Cardiac septum (tissue), 1 donor: ENCODE results near the gene TALDO1. TPM values are rescaled to one million over a fixed set of nuclear protein-coding genes. Genes with fewer than 3 reads are reported as not detected.

ENCODE experiments used
- DNase-seq: peaks from one replicate; pipeline ENCODE4 v3.0.0-alpha.2; 2020; ENCODE audit warnings: low spot score
- intact Hi-C: fragments of 100-400 bp; cut with DNase I; formaldehyde crosslinking; loops from one replicate; pipeline ENCODE4 v1.14.0; 2022
- long read RNA-seq: library from polyadenylated mRNA; unstranded; transcript quantifications from one replicate; pipeline ENCODE4 v2.0.0, GENCODE V29; 2021
- total RNA-seq: library from RNA; stranded (reverse); fragmentation: NEBNext Ultra II Directional; extraction: Animal tissue kit (Norgen Biotek cat#: 25700); gene quantifications from one replicate; pipeline ENCODE4 v1.2.1, GENCODE V29; 2021
- donor health status: DM: no; HTN: no; CAD: no.

Gene TALDO1
- 92.4 TPM for total RNA-seq
- long read RNA-seq, transcript TALDO1-201 (8 exons, 1,346 nt): major isoform, 111 of 124 reads
- long read RNA-seq, partial matches to known transcripts: 10 of 124 reads
- long read RNA-seq, other reads (novel, unspliced or antisense): 2 of 124 reads

GRCh38 chr11:747158-748006, at the start of gene TALDO1:
Gene TALDO1, plus strand, starts transcription at chr11:747464. Its CDS starts 18 bp downstream, at chr11:747482.
- intact Hi-C loops: loop anchor here (1.0 kb wide), 1 partner anchor 52 kb away; the partner anchor contains the start of genes DEAF1 and TMEM80
- DNase-seq: peak; percentile 97

- intact Hi-C loops: no loop called here
- no peak for DNase-seq
Measured at GRCh38 chr11:697811-698311, 49.4 kb upstream of the TALDO1 start.

GRCh38 chr11:698493-699115, 48.7 kb upstream of the TALDO1 start:
- intact Hi-C loops: no loop called here
- no peak for DNase-seq

GRCh38 chr11:699116-699508, 48.2 kb upstream of the TALDO1 start:
- DNase-seq: no peak
- intact Hi-C loops: no loop called here

- DNase-seq: no peak
- intact Hi-C loops: no loop called here
Measured at GRCh38 chr11:699753-700152, 47.5 kb upstream of the TALDO1 start.

GRCh38 chr11:701741-702461, 45.4 kb upstream of the TALDO1 start:
- DNase-seq: no peak
- intact Hi-C loops: no loop called here

GRCh38 chr11:702462-703461, 44.5 kb upstream of the TALDO1 start:
- no peak for DNase-seq
- intact Hi-C loops: no loop called here

GRCh38 chr11:703506-703905, 43.8 kb upstream of the TALDO1 start:
- intact Hi-C loops: no loop called here
- no peak for DNase-seq

GRCh38 chr11:704228-704674, 43.0 kb upstream of the TALDO1 start:
- intact Hi-C loops: no loop called here
- no peak for DNase-seq

GRCh38 chr11:704781-705645, 42.3 kb upstream of the TALDO1 start:
- intact Hi-C loops: no loop called here

GRCh38 chr11:705646-706438, 41.4 kb upstream of the TALDO1 start, which contains the start of gene EPS8L2:
Gene EPS8L2, plus strand, starts transcription at chr11:706231. Its CDS starts 3,177 bp downstream, at chr11:709408.
- DNase-seq: no peak
- intact Hi-C loops: no loop called here

More at GRCh38 chr11:704781-705645, 42.3 kb upstream of the TALDO1 start:
- DNase-seq: no peak

GRCh38 chr11:706439-706956, 40.8 kb upstream of the TALDO1 start:
- DNase-seq: no peak
- intact Hi-C loops: no loop called here

- intact Hi-C loops: no loop called here
- no peak for DNase-seq
Measured at GRCh38 chr11:706957-707816, 40.1 kb upstream of the TALDO1 start.

GRCh38 chr11:707817-708420, 39.3 kb upstream of the TALDO1 start:
- intact Hi-C loops: no loop called here
- DNase-seq: no peak

- no peak for DNase-seq
- intact Hi-C loops: no loop called here
Measured at GRCh38 chr11:708511-708910, 38.8 kb upstream of the TALDO1 start.
